ENCODE results near the gene NCAN.
"Not testable (repeated sequence)": the region's sequence is repeated elsewhere in the genome, so short reads cannot be mapped to it uniquely, and the experiment has no call there.

NCAN gene

GRCh38 chr19:19193926-19194325, 17.8 kb upstream of the NCAN start:
- no peak for DNase-seq (ENCODE audit: low read depth)

- DNase-seq (ENCODE audit: low read depth): no peak
Observed at GRCh38 chr19:19201697-19202630, 9.8 kb upstream of the NCAN start.

GRCh38 chr19:19202707-19203011, 9.1 kb upstream of the NCAN start:
- no peak for DNase-seq (ENCODE audit: low read depth)

GRCh38 chr19:19203012-19203856, 8.5 kb upstream of the NCAN start, which contains the start of gene NR2C2AP:
Gene NR2C2AP, minus strand, starts transcription at chr19:19203414. Its CDS starts 354 bp downstream, at chr19:19203060.
- peak; percentile 90 for DNase-seq (ENCODE audit: low read depth)

GRCh38 chr19:19204181-19204580, 7.6 kb upstream of the NCAN start:
- DNase-seq (ENCODE audit: low read depth): no peak

GRCh38 chr19:19205416-19206410, 6.0 kb upstream of the NCAN start:
- no peak for DNase-seq (ENCODE audit: low read depth)

GRCh38 chr19:19206938-19207337, 4.8 kb upstream of the NCAN start:
- DNase-seq (ENCODE audit: low read depth): no peak

- DNase-seq (ENCODE audit: low read depth): no peak
Observed at GRCh38 chr19:19207637-19208572, 3.9 kb upstream of the NCAN start.

- DNase-seq (ENCODE audit: low read depth): no peak
Observed at GRCh38 chr19:19209372-19209771, 2.4 kb upstream of the NCAN start.

- no peak for DNase-seq (ENCODE audit: low read depth)
Observed at GRCh38 chr19:19212916-19213315, 1.2 kb downstream of the NCAN start.

GRCh38 chr19:19213426-19214158, 1.8 kb downstream of the NCAN start:
- no peak for DNase-seq (ENCODE audit: low read depth)

- DNase-seq (ENCODE audit: low read depth): no peak
Observed at GRCh38 chr19:19214159-19214490, 2.4 kb downstream of the NCAN start.

GRCh38 chr19:19214892-19215291, 3.1 kb downstream of the NCAN start:
- DNase-seq (ENCODE audit: low read depth): no peak

- no peak for DNase-seq (ENCODE audit: low read depth)
Observed at GRCh38 chr19:19215792-19216191, 4.0 kb downstream of the NCAN start.

- no peak for DNase-seq (ENCODE audit: low read depth)
Observed at GRCh38 chr19:19217099-19217498, 5.3 kb downstream of the NCAN start.

GRCh38 chr19:19218911-19219310, 7.2 kb downstream of the NCAN start:
- no peak for DNase-seq (ENCODE audit: low read depth)

- not testable (repeated sequence) for DNase-seq (ENCODE audit: low read depth)
Observed at GRCh38 chr19:19221000-19221399, 9.2 kb downstream of the NCAN start.

GRCh38 chr19:19223060-19223459, 11.3 kb downstream of the NCAN start:
- no peak for DNase-seq (ENCODE audit: low read depth)

GRCh38 chr19:19223636-19224035, 11.9 kb downstream of the NCAN start:
- DNase-seq (ENCODE audit: low read depth): no peak

Measured in activated gamma-delta T cell treated with anti-CD3 and anti-CD28 coated beads, Interleukin-2, amount 50 U/mL, for 16 hours (primary cell).